GM20000 (cell line): Measurements from ENCODE around the gene CAMTA1.
"Not testable (repeated sequence)": the region's sequence is repeated elsewhere in the genome, so short reads cannot be mapped to it uniquely, and the experiment has no call there.

Source experiments
- DNase-seq: peaks from one replicate; pipeline ENCODE4 v3.0.0; 2012; ENCODE audit warnings: low spot score
- TF ChIP-seq, protein P1 (sequence below): IDR thresholded peaks from 2 replicates; pipeline ENCODE4 v1.5.1; 2012; ENCODE audit warnings: mild to moderate bottlenecking, control low read depth; ENCODE audit errors: extremely low read depth, missing control alignments

CAMTA1 gene

DNA sequence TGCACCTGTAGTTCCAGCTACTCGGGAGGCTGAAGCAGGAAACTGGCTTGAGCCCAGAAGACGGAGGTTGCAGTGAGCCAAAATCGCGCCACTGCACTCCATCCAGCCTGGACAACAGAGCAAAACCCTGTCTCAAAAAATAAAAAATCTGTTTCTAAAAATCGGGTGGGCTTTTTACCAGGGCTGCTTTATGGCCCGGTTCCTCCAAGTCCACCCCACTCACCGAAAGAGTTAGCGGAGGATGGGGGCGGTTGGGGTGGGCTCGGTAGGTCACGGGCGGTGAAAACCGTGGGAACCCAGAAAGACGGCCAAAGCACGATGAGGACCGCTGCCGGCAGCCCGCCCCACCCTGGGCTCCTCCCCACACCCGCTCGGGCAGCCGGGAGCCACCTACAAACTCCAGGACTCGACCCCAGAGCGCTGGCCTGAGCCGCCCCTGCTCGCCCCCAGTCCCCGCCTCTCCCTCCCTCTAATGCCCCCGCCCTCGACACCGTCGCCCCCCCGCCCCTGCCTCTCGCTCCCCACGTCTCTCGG lies 998.0 kb downstream of the CAMTA1 start:
- peak; percentile 76 for DNase-seq
- TF ChIP-seq, protein P1, sequence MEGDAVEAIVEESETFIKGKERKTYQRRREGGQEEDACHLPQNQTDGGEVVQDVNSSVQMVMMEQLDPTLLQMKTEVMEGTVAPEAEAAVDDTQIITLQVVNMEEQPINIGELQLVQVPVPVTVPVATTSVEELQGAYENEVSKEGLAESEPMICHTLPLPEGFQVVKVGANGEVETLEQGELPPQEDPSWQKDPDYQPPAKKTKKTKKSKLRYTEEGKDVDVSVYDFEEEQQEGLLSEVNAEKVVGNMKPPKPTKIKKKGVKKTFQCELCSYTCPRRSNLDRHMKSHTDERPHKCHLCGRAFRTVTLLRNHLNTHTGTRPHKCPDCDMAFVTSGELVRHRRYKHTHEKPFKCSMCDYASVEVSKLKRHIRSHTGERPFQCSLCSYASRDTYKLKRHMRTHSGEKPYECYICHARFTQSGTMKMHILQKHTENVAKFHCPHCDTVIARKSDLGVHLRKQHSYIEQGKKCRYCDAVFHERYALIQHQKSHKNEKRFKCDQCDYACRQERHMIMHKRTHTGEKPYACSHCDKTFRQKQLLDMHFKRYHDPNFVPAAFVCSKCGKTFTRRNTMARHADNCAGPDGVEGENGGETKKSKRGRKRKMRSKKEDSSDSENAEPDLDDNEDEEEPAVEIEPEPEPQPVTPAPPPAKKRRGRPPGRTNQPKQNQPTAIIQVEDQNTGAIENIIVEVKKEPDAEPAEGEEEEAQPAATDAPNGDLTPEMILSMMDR = no peak

- DNase-seq = peak; percentile 98
- TF ChIP-seq, protein P1 = no peak
These were observed 998.7 kb downstream of the CAMTA1 start, which contains the start of gene PER3 for GRCh38 chr1:7783826-7784491. Gene PER3, plus strand, starts transcription at chr1:7784291. Its CDS starts 587 bp downstream, at chr1:7784878.

- no peak for DNase-seq
- TF ChIP-seq, protein P1 = no peak
These were observed 999.3 kb downstream of the CAMTA1 start for GRCh38 chr1:7784492-7785071.

DNA sequence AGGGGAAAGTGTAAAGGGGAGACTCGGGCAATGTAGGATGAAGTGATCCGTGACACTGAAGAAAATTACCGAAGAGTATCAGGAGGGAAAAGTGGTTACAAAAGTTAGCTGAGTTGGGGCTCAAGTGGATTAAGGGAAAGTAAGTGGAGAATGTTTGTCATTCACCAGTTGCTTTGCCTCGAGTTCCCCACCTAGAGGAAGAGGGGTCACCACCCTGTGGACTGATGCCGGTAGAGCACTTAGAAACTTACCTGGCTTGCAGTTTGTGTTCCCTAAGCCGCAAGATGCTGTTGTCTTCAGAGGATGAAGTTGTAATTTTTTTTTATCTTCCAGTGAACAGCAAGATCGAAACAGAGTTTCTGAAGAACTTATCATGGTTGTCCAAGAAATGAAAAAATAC lies 999.9 kb downstream of the CAMTA1 start:
- TF ChIP-seq, protein P1 = no peak
- no peak for DNase-seq

- no peak for DNase-seq
- TF ChIP-seq, protein P1 = no peak
These were observed 1001.5 kb downstream of the CAMTA1 start for GRCh38 chr1:7786795-7787194.

DNA sequence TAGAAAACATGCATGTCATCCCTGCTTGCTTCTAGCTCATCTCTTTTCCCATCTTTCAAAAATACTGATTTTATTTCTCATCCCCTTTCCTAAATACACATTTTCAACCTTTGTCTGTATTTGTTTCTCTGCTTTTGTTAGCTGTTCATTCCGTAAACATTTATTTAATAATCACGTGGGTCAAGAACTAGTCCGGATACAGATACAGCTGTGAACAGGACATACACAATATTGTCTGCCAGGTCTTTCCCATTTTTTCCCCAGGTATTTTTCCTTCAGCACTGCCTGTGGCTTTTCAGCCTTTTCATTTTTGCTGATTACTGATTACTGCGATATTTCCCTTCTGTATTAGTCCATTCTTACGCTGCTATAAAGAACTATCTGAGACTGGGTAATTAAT lies 1004.6 kb downstream of the CAMTA1 start:
- TF ChIP-seq, protein P1 = no peak
- DNase-seq = no peak

DNA sequence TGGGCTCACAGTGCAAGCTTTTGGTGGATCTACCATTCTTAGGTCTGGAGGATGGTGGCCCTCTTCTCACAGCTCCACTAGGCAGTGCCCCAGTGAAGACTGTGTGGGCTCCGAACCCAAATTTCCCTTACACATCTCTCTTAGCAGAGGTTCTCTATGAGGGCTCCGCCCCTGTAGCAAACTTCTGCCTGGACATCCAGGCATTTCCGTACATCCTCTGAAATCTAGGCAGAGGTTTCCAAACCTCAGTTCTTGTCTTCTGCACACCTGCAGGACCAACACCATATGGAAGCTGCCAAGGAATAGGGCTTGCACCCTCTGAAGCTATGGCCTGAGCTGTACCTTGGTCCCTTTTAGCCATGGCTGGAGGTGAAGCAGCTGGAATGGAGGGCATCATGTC lies 1005.8 kb downstream of the CAMTA1 start:
- DNase-seq = not testable (repeated sequence)
